ENCODE data around the gene DYNLT2B. TPM values are rescaled to one million over a fixed set of nuclear protein-coding genes. Genes with fewer than 3 reads are reported as not detected.

DYNLT2B gene
- total RNA-seq, result 5.0 and 5.5 TPM in 2 replicates

GRCh38 chr3:196317687-196318467 is at the start of gene DYNLT2B:
Gene DYNLT2B, minus strand, starts transcription at chr3:196318240. Its CDS starts 88 bp downstream, at chr3:196318152.

GRCh38 chr3:196287440-196288140 is 30.4 kb downstream of the DYNLT2B start, which contains the start of gene PCYT1A:
Gene PCYT1A, minus strand, starts transcription at chr3:196287726. Its CDS starts 17,195 bp downstream, at chr3:196270531.

Other genes with a start within 250 kb of the DYNLT2B start
- 86.1 and 151 TPM in 2 replicates for gene TFRC, start 236.2 kb downstream of the DYNLT2B start, total RNA-seq
- gene ZDHHC19, start 106.8 kb downstream of the DYNLT2B start, total RNA-seq, result not detected in 2 replicates
- gene SLC51A, start 101.7 kb downstream of the DYNLT2B start, total RNA-seq, result not detected in 2 replicates
- 50.2 and 90.4 TPM in 2 replicates for gene PCYT1A, start 30.5 kb downstream of the DYNLT2B start, total RNA-seq
- gene TM4SF19, start 20.1 kb upstream of the DYNLT2B start, total RNA-seq, result not detected in 2 replicates
- 11.3 and 22.7 TPM in 2 replicates for gene UBXN7, start 114.2 kb upstream of the DYNLT2B start, total RNA-seq
- 15.4 and 20.0 TPM in 2 replicates for gene RNF168, start 185.5 kb upstream of the DYNLT2B start, total RNA-seq
- gene SMCO1, start 197.1 kb upstream of the DYNLT2B start, total RNA-seq, result not detected in 2 replicates